HL-60 (cell line): ENCODE results near the gene CCDC127.
"Not testable (repeated sequence)": the region's sequence is repeated elsewhere in the genome, so short reads cannot be mapped to it uniquely, and the experiment has no call there.

ENCODE experiments used
- GABPA ChIP-seq: IDR thresholded peaks from 2 replicates; pipeline ENCODE4 v1.6.1; 2012; ENCODE audit warnings: low read depth
- POLR2AphosphoS5 ChIP-seq: IDR thresholded peaks from 2 replicates; pipeline ENCODE4 v1.6.1; 2012; ENCODE audit warnings: low read depth
- TF ChIP-seq, protein P1 (sequence below): IDR thresholded peaks from one replicate; pipeline ENCODE4 v1.5.1; 2011; ENCODE audit warnings: low read length, control low read depth, inconsistent platforms; ENCODE audit not compliant: insufficient read depth
- TF ChIP-seq, protein P2 (sequence below): IDR thresholded peaks from 2 replicates; pipeline ENCODE4 v1.6.1; 2012; ENCODE audit warnings: low read depth; ENCODE audit not compliant: insufficient replicate concordance

- TF ChIP-seq, protein P1, sequence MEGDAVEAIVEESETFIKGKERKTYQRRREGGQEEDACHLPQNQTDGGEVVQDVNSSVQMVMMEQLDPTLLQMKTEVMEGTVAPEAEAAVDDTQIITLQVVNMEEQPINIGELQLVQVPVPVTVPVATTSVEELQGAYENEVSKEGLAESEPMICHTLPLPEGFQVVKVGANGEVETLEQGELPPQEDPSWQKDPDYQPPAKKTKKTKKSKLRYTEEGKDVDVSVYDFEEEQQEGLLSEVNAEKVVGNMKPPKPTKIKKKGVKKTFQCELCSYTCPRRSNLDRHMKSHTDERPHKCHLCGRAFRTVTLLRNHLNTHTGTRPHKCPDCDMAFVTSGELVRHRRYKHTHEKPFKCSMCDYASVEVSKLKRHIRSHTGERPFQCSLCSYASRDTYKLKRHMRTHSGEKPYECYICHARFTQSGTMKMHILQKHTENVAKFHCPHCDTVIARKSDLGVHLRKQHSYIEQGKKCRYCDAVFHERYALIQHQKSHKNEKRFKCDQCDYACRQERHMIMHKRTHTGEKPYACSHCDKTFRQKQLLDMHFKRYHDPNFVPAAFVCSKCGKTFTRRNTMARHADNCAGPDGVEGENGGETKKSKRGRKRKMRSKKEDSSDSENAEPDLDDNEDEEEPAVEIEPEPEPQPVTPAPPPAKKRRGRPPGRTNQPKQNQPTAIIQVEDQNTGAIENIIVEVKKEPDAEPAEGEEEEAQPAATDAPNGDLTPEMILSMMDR = not testable (repeated sequence)
- TF ChIP-seq, protein P2, sequence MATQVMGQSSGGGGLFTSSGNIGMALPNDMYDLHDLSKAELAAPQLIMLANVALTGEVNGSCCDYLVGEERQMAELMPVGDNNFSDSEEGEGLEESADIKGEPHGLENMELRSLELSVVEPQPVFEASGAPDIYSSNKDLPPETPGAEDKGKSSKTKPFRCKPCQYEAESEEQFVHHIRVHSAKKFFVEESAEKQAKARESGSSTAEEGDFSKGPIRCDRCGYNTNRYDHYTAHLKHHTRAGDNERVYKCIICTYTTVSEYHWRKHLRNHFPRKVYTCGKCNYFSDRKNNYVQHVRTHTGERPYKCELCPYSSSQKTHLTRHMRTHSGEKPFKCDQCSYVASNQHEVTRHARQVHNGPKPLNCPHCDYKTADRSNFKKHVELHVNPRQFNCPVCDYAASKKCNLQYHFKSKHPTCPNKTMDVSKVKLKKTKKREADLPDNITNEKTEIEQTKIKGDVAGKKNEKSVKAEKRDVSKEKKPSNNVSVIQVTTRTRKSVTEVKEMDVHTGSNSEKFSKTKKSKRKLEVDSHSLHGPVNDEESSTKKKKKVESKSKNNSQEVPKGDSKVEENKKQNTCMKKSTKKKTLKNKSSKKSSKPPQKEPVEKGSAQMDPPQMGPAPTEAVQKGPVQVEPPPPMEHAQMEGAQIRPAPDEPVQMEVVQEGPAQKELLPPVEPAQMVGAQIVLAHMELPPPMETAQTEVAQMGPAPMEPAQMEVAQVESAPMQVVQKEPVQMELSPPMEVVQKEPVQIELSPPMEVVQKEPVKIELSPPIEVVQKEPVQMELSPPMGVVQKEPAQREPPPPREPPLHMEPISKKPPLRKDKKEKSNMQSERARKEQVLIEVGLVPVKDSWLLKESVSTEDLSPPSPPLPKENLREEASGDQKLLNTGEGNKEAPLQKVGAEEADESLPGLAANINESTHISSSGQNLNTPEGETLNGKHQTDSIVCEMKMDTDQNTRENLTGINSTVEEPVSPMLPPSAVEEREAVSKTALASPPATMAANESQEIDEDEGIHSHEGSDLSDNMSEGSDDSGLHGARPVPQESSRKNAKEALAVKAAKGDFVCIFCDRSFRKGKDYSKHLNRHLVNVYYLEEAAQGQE = not testable (repeated sequence)
- not testable (repeated sequence) for TF ChIP-seq GABPA, POLR2AphosphoS5
Observed at GRCh38 chr5:215256-215655, 2.7 kb downstream of the CCDC127 start.
